Osteoblast (primary cell): ENCODE measurements around the gene SLC12A5. TPM values are rescaled to one million over a fixed set of nuclear protein-coding genes. Genes with fewer than 3 reads are reported as not detected.
A peak's percentile ranks its signal among the peaks of the same experiment; 100 is the strongest.

Experiments used
- DNase-seq: peaks from one replicate; pipeline ENCODE4 v3.0.0; 2011; ENCODE audit warnings: low spot score, mixed read lengths; ENCODE audit not compliant: insufficient read length; ENCODE audit errors: missing footprints
- H2AFZ ChIP-seq: 2 replicates; pipeline ENCODE4 v1.6.0; 2011; ENCODE audit warnings: mild to moderate bottlenecking, low read length
- H3K27ac ChIP-seq: 2 replicates; pipeline ENCODE4 v1.5.1; 2011; ENCODE audit warnings: mild to moderate bottlenecking, low read depth, low read length, moderate library complexity
- H3K27me3 ChIP-seq: 2 replicates; pipeline ENCODE4 v1.6.0; 2012; ENCODE audit warnings: mild to moderate bottlenecking, control low read depth, inconsistent platforms, low read length, moderate library complexity; ENCODE audit not compliant: insufficient read depth
- H3K36me3 ChIP-seq: 2 replicates; pipeline ENCODE4 v1.5.1; 2011; ENCODE audit warnings: mild to moderate bottlenecking, low read length, control low read depth, moderate library complexity; ENCODE audit not compliant: insufficient read depth
- H3K4me1 ChIP-seq: 2 replicates; pipeline ENCODE4 v1.5.1; 2011; ENCODE audit warnings: mild to moderate bottlenecking, low read length, control low read depth, moderate library complexity; ENCODE audit not compliant: insufficient read depth
- H3K4me2 ChIP-seq: 2 replicates; pipeline ENCODE4 v1.6.0; 2011; ENCODE audit warnings: mild to moderate bottlenecking, low read length; ENCODE audit not compliant: insufficient read depth
- H3K4me3 ChIP-seq: fragments of 200-600 bp; sonication (generic); 3 replicates; pipeline ENCODE4 v1.5.1; 2012; ENCODE audit warnings: mild to moderate bottlenecking, low read length, inconsistent platforms; ENCODE audit not compliant: insufficient read depth
- H3K79me2 ChIP-seq: 2 replicates; pipeline ENCODE4 v1.6.0; 2012; ENCODE audit warnings: mild to moderate bottlenecking, low read length, control low read depth, inconsistent platforms; ENCODE audit not compliant: insufficient read depth
- H3K9me3 ChIP-seq: 2 replicates; pipeline ENCODE4 v1.5.1; 2011; ENCODE audit warnings: low read depth, low read length, control low read depth
- H4K20me1 ChIP-seq: 2 replicates; pipeline ENCODE4 v1.6.0; 2012; ENCODE audit warnings: mild to moderate bottlenecking, low read length, control low read depth; ENCODE audit not compliant: insufficient read depth
- CTCF ChIP-seq: IDR thresholded peaks from 2 replicates; pipeline ENCODE4 v1.5.1; 2011; ENCODE audit warnings: mild to moderate bottlenecking, low read depth, low read length, moderate library complexity; ENCODE audit errors: extremely low read depth
- total RNA-seq: library from RNA; depleted of rRNA; stranded (reverse); fragments of >200 nt; gene quantifications from 2 replicates; pipeline ENCODE4 v1.2.3, GENCODE V29; 2012

Gene SLC12A5
- total RNA-seq, 1 donor = under 0.01 TPM

- Histone ChIP-seq H3K9me3 (no peaks in the 10 kb centered on the region), H3K4me3 (no peak overlapping the region), H3K4me1 (no peaks in the 10 kb centered on the region), H4K20me1 (no peaks in the 10 kb centered on the region), H3K27me3 (peaks cover 6% of the 10 kb centered on the region), H3K27ac (no peak overlapping the region), H2AFZ (no peak overlapping the region), H3K4me2 (no peak overlapping the region), H3K36me3 (no peaks in the 10 kb centered on the region), H3K79me2 (no peaks in the 10 kb centered on the region)
- TF ChIP-seq CTCF = no peak
- DNase-seq = peak; percentile 32
These were observed 18.8 kb downstream of the SLC12A5 start for GRCh38 chr20:46047821-46048220.

GRCh38 chr20:46049190-46049589 lies 20.2 kb downstream of the SLC12A5 start:
- Histone ChIP-seq H3K9me3 (no peaks in the 10 kb centered on the region), H3K27me3 (peaks cover 6% of the 10 kb centered on the region), H2AFZ (no peak overlapping the region), H3K4me2 (no peak overlapping the region), H3K36me3 (no peaks in the 10 kb centered on the region), H3K27ac (no peak overlapping the region), H3K4me3 (no peak overlapping the region), H3K79me2 (no peaks in the 10 kb centered on the region), H3K4me1 (no peaks in the 10 kb centered on the region), H4K20me1 (no peaks in the 10 kb centered on the region)
- peak; percentile 37 for DNase-seq
- TF ChIP-seq CTCF = no peak

DNA sequence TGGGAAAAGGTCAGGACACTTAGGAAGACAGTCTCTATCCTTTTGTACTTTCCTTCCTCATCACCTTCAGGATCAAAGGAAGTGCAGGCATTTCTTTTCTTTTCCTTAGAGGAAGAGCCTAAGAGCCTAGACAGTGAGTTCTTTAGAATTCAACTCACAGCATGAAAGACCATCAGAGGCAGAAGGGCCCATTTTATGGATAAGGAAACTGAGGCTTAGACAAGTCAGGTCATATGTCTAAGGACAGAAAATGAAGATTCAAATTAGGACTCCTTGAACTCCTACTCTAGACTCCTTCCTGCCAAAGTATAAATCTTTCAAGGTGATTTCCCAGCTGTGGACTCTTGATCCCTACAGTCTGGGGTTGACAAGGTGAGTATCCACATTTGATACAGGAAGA lies 20.8 kb downstream of the SLC12A5 start:
- DNase-seq = no peak
- TF ChIP-seq CTCF = no peak
- no peaks in the 10 kb centered on the region for H3K4me1 ChIP-seq
- no peak overlapping the region for H3K4me2 ChIP-seq
- no peaks in the 10 kb centered on the region for H4K20me1 ChIP-seq
- H3K27ac ChIP-seq = no peak overlapping the region
- H3K9me3 ChIP-seq = no peaks in the 10 kb centered on the region
- H3K36me3 ChIP-seq = no peaks in the 10 kb centered on the region
- peaks cover 6% of the 10 kb centered on the region for H3K27me3 ChIP-seq
- H2AFZ ChIP-seq = no peak overlapping the region
- no peak overlapping the region for H3K4me3 ChIP-seq
- no peaks in the 10 kb centered on the region for H3K79me2 ChIP-seq

DNA sequence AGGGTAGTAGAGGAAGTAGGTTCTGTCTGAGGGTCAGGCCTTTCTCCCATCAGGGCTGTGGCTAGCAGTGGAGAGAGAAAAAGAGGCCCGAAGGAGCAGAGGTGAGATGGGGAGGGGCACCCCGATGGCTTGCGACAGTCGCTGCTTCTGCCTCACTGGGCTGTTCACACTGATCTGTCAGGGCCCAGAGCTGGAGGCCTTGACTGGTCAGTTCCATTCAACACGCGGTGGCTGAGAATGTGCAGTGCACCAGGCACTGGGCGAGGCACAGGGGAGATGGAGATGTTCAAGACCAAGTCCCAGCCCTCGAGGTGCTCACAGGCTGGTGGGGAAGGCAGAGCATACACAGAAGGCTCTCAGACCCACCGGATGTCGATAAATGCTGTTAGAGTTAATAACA lies 21.4 kb downstream of the SLC12A5 start:
- H3K4me1 ChIP-seq = no peaks in the 10 kb centered on the region
- peak; percentile 14 for DNase-seq
- no peak overlapping the region for H3K4me3 ChIP-seq
- H3K27ac ChIP-seq = no peak overlapping the region
- no peaks in the 10 kb centered on the region for H3K9me3 ChIP-seq
- peaks cover 6% of the 10 kb centered on the region for H3K27me3 ChIP-seq
- H3K4me2 ChIP-seq = no peak overlapping the region
- H2AFZ ChIP-seq = no peak overlapping the region
- no peaks in the 10 kb centered on the region for H4K20me1 ChIP-seq
- no peaks in the 10 kb centered on the region for H3K36me3 ChIP-seq
- H3K79me2 ChIP-seq = no peaks in the 10 kb centered on the region
- no peak for TF ChIP-seq CTCF
